ENCODE measurements around the gene IP6K1. TPM values are rescaled to one million over a fixed set of nuclear protein-coding genes. Genes with fewer than 3 reads are reported as not detected.

Gene IP6K1
- total RNA-seq, 1 experiment from 2014 or later, result 30.6 TPM

- DNase-seq (ENCODE audit: low read depth, low spot score) (no peak), ATAC-seq (no peak)
- CTCF ChIA-PET, result no interaction called here
These were observed 29.1 kb downstream of the IP6K1 start for GRCh38 chr3:49757197-49757596.

GRCh38 chr3:49756036-49756435, 30.3 kb downstream of the IP6K1 start:
- DNase-seq (ENCODE audit: low read depth, low spot score), result no peak
- H2AFZ ChIP-seq (ENCODE audit: low read depth, low read length, poor library complexity, severe bottlenecking), result no peak overlapping the region
- POLR2A ChIA-PET, result no interaction called here
- peaks cover 8% of the 10 kb centered on the region for H4K20me1 ChIP-seq (ENCODE audit: insufficient read depth)
- H3K27ac ChIP-seq (ENCODE audit: low read depth, low read length), result no peak overlapping the region
- no peaks in the 10 kb centered on the region for H3K9me2 ChIP-seq (ENCODE audit: insufficient read depth)
- H3K27me3 ChIP-seq (ENCODE audit: insufficient read depth, low read length), result no peaks in the 10 kb centered on the region
- CTCF ChIA-PET, result no interaction called here
- no TSS peak for BruUV-seq (replicated peaks)
- H3K36me3 ChIP-seq (ENCODE audit: control insufficient read depth in 1 of 2, insufficient read depth in 2 of 2, low read length in 2 of 2), result no peaks in the 10 kb centered on the region
- H3K9ac ChIP-seq (ENCODE audit: low read length), result no peak overlapping the region
- intact Hi-C loops (cut with micrococcal nuclease), result no loop called here
- RAD21 ChIA-PET (ENCODE audit: low non-redundant PET in 1 of 2, low total read pairs in 2 of 2, uncharacterized antibody in 2 of 2, unreplicated experiment in 2 of 2), result no interaction called here
- peaks cover 76% of the 10 kb centered on the region for H3K79me2 ChIP-seq (ENCODE audit: insufficient read depth, low read length)
- ATAC-seq, result no peak
- TF ChIP-seq REST (IDR thresholded peaks at IDR 0.05; ENCODE audit: low read depth), result no peak
- no peak for TF ChIP-seq ZBTB33 (IDR thresholded peaks at IDR 0.05; ENCODE audit: extremely low read depth, insufficient replicate concordance, low read length)
- H3K9me3 ChIP-seq (ENCODE audit: control insufficient read depth in 1 of 2, insufficient read depth in 1 of 2, low read depth in 1 of 2, low read length in 2 of 2), result no peaks in the 10 kb centered on the region
- no peaks in the 10 kb centered on the region for H3K4me1 ChIP-seq (ENCODE audit: control insufficient read depth in 1 of 2, insufficient read depth in 2 of 2, low read length in 2 of 2)
- H3K4me3 ChIP-seq (replicated peaks in 1 of 2; ENCODE audit: low read depth in 1 of 2, low read length in 2 of 2), result no peak overlapping the region
- no peak overlapping the region for H3K4me2 ChIP-seq (ENCODE audit: low read length)

More at GRCh38 chr3:49757197-49757596, 29.1 kb downstream of the IP6K1 start:
- Histone ChIP-seq H4K20me1 (ENCODE audit: insufficient read depth) (peaks cover 8% of the 10 kb centered on the region), H3K27ac (ENCODE audit: low read depth, low read length) (no peak overlapping the region), H3K36me3 (ENCODE audit: control insufficient read depth in 1 of 2, insufficient read depth in 2 of 2, low read length in 2 of 2) (no peaks in the 10 kb centered on the region), H3K9ac (ENCODE audit: low read length) (no peak overlapping the region), H3K27me3 (ENCODE audit: insufficient read depth, low read length) (no peaks in the 10 kb centered on the region), H3K9me2 (ENCODE audit: insufficient read depth) (no peaks in the 10 kb centered on the region), H3K4me3 (replicated peaks in 1 of 2; ENCODE audit: low read depth in 1 of 2, low read length in 2 of 2) (no peak overlapping the region), H3K4me2 (ENCODE audit: low read length) (no peak overlapping the region), H3K4me1 (ENCODE audit: control insufficient read depth in 1 of 2, insufficient read depth in 2 of 2, low read length in 2 of 2) (no peaks in the 10 kb centered on the region), H2AFZ (ENCODE audit: low read depth, low read length, poor library complexity, severe bottlenecking) (no peak overlapping the region), H3K9me3 (ENCODE audit: control insufficient read depth in 1 of 2, insufficient read depth in 1 of 2, low read depth in 1 of 2, low read length in 2 of 2) (no peaks in the 10 kb centered on the region), H3K79me2 (ENCODE audit: insufficient read depth, low read length) (peaks cover 76% of the 10 kb centered on the region)
- ChIA-PET RAD21 (ENCODE audit: low non-redundant PET in 1 of 2, low total read pairs in 2 of 2, uncharacterized antibody in 2 of 2, unreplicated experiment in 2 of 2) (no interaction called here), POLR2A (no interaction called here)
- intact Hi-C loops (cut with micrococcal nuclease), result no loop called here
- BruUV-seq (replicated peaks), result no TSS peak
- TF ChIP-seq SIN3A (IDR thresholded peaks at IDR 0.05; ENCODE audit: low read depth) (no peak), POLR2A (IDR thresholded peaks at IDR 0.05; ENCODE audit: borderline replicate concordance, extremely low read depth, insufficient read depth, insufficient read length) (no peak), MAX (IDR thresholded peaks at IDR 0.05) (no peak)
